ES-I3 (cell line): ENCODE measurements around the gene LHX4.

Source experiments
- H3K36me3 ChIP-seq: 2 replicates; pipeline ENCODE4 v1.6.1; 2013; ENCODE audit warnings: mild to moderate bottlenecking, low read length, control low read depth, moderate library complexity; ENCODE audit not compliant: insufficient read depth
- H3K4me1 ChIP-seq: 2 replicates; pipeline ENCODE4 v1.6.1; 2013; ENCODE audit warnings: mild to moderate bottlenecking, control low read depth, low read length; ENCODE audit not compliant: insufficient read depth
- H3K9ac ChIP-seq: 2 replicates; pipeline ENCODE4 v1.6.1; 2013; ENCODE audit warnings: low read depth, mild to moderate bottlenecking, low read length, moderate library complexity
- H3K9me3 ChIP-seq: 2 replicates; pipeline ENCODE4 v1.6.1; 2013; ENCODE audit warnings: mild to moderate bottlenecking, low read length, moderate library complexity; ENCODE audit not compliant: control insufficient read depth, insufficient read depth

The LHX4 gene

GRCh38 chr1:180238675-180239074, 8.6 kb downstream of the LHX4 start:
- H3K4me1 ChIP-seq: peaks cover 39% of the 10 kb centered on the region
- no peaks in the 10 kb centered on the region for H3K9me3 ChIP-seq
- no peaks in the 10 kb centered on the region for H3K36me3 ChIP-seq
- H3K9ac ChIP-seq: no peak overlapping the region

DNA sequence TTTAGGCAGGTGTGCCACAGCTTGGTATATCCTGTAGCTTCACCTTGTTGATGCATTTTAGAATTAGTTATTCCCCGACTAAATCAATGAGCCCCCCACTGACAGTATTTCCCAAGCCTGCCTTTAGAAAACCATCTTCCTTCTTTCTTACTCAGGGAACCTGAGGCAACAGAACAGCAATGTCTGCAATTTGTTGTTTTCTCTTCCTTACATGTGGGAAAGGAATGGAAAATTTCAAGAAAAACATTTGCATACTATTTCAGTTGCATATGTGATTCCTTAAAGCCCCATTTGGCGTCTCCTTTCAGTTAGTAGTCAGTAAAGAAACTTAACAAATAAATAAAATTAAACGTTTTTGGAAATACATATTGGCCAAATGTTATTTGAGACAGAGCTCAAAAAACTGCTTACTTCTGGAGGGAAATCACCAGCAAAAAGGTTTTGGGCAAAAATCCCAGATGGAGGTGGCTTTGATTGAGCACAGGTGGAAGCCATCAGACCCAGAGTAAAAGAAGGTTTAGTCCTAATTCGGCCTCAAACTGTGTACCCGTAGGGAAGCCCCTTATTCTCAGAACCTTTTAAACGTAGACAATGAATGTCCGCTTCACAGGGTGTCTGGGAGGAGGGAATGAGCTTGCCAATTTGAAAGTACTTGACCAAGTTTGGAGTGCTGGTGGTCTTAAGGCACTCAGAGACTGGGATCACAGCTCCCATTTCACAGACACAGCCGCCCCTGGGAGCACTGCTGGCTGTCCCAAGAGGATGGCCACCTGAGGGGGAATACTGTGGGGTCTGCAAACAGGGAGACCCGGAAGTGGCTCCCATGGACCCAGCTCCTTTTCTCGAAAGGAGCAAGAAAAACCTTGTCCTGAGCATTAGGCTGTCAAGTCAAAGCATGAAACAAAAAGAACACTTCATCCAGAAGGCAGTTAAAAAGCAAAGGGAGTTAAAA, 9.4 kb downstream of the LHX4 start:
- Histone ChIP-seq H3K4me1 (peaks cover 39% of the 10 kb centered on the region), H3K36me3 (no peaks in the 10 kb centered on the region), H3K9ac (no peak overlapping the region), H3K9me3 (no peaks in the 10 kb centered on the region)

DNA sequence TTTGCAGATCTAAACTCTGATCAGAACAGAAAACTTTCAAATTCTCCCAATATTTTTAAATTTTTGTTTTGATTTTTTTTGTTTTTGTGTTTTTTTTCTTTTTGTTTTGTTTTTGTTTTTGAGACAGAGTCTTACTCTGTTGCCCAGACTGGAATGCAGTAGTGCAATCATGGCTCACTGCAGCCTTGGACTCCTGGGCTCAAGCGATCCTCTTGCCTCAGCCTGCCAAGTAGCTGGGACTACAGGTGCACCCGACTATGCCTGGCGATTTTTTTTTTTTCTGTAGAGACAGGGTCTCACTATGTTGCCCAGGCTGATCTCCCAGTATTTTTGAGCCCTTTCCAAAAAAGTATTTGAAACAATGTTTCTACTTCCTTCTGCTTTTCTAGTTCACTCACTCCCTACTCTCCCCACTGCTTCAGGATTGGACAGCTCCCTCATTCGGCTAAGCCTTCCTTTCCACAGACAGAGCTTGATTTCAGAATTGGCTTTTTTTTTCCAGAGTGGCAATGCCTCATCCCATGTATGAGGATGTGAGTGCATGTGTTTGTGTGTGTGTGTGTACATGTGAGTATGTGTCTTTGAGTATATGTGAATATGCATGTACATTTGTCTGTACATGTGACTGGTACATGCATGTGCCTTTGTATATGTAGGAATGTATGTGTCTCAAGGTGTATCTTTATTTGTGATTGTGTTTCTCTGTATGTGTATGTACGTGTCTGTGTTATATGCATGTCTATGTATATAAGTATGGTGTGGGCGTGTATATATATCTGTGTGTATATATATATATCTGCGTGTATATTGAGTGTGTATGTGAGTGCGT, 11.9 kb downstream of the LHX4 start:
- no peaks in the 10 kb centered on the region for H3K36me3 ChIP-seq
- no peak overlapping the region for H3K9ac ChIP-seq
- H3K9me3 ChIP-seq: no peaks in the 10 kb centered on the region
- H3K4me1 ChIP-seq: peaks cover 35% of the 10 kb centered on the region

GRCh38 chr1:180243517-180244221, 13.6 kb downstream of the LHX4 start:
- Histone ChIP-seq H3K4me1 (peaks cover 30% of the 10 kb centered on the region), H3K9ac (no peak overlapping the region), H3K9me3 (no peaks in the 10 kb centered on the region), H3K36me3 (no peaks in the 10 kb centered on the region)

DNA sequence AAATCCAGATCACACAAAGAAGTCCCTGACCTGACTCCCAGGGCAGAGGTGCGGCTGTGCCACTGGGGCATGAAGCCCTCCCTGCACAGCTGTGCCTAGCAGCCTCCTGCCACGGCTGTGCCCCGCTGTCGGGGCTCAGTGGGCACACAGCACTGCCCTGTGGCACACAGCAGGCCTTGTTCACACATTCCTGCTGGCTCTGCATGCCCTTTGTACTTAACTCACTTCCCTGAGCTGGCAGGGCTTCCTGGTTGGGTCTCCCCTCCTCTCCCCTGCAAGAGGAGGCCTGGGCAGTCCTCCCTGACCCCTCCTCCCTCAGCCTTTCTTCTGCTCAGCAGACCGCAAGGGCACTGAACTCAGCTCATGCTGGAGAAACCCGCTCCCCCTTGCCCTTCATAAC, 14.8 kb downstream of the LHX4 start:
- no peak overlapping the region for H3K9ac ChIP-seq
- H3K9me3 ChIP-seq: no peaks in the 10 kb centered on the region
- peaks cover 24% of the 10 kb centered on the region for H3K4me1 ChIP-seq
- H3K36me3 ChIP-seq: no peaks in the 10 kb centered on the region

GRCh38 chr1:180246579-180246978, 16.5 kb downstream of the LHX4 start:
- Histone ChIP-seq H3K9me3 (no peaks in the 10 kb centered on the region), H3K9ac (no peak overlapping the region), H3K4me1 (peaks cover 20% of the 10 kb centered on the region), H3K36me3 (no peaks in the 10 kb centered on the region)

GRCh38 chr1:180247061-180247460, 17.0 kb downstream of the LHX4 start:
- Histone ChIP-seq H3K4me1 (peaks cover 19% of the 10 kb centered on the region), H3K9me3 (no peaks in the 10 kb centered on the region), H3K36me3 (no peaks in the 10 kb centered on the region), H3K9ac (no peak overlapping the region)

DNA sequence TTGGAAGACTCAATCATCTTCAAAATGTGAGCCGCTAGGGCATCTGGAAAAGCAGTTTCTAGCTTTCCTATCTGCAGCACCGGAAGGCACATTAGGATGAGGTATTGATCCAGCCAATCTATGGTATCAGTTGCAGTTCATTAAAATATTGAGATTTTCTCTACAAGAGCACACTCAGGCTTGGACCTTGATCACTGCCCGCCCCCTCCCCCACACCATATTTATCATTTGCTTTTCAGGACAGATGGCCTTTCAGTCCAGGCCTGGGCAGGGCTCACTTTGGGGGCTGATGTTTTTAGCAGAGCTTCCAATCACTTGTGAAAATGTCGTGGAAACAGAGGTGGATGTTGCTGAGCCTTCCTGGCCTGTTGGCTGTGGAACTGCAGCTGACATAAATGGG, 17.5 kb downstream of the LHX4 start:
- Histone ChIP-seq H3K9ac (no peak overlapping the region), H3K36me3 (no peaks in the 10 kb centered on the region), H3K4me1 (peaks cover 16% of the 10 kb centered on the region), H3K9me3 (no peaks in the 10 kb centered on the region)

DNA sequence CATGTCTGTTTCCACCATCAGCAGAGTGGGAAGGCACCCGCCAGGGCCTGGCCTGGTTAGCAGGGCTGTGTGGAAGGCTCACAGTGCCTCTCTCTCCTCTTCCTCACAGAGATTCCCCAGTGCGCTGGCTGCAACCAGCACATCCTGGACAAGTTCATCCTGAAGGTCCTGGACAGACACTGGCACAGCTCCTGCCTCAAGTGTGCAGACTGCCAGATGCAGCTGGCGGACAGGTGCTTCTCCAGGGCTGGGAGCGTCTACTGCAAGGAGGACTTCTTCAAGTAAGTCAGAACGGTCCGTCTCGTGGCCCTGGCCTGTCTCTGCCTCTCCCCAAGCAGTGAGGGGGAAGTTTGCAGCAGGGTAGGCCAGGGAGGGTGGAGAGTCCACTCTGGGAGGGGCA, 18.1 kb downstream of the LHX4 start:
- peaks cover 21% of the 10 kb centered on the region for H3K4me1 ChIP-seq

DNA sequence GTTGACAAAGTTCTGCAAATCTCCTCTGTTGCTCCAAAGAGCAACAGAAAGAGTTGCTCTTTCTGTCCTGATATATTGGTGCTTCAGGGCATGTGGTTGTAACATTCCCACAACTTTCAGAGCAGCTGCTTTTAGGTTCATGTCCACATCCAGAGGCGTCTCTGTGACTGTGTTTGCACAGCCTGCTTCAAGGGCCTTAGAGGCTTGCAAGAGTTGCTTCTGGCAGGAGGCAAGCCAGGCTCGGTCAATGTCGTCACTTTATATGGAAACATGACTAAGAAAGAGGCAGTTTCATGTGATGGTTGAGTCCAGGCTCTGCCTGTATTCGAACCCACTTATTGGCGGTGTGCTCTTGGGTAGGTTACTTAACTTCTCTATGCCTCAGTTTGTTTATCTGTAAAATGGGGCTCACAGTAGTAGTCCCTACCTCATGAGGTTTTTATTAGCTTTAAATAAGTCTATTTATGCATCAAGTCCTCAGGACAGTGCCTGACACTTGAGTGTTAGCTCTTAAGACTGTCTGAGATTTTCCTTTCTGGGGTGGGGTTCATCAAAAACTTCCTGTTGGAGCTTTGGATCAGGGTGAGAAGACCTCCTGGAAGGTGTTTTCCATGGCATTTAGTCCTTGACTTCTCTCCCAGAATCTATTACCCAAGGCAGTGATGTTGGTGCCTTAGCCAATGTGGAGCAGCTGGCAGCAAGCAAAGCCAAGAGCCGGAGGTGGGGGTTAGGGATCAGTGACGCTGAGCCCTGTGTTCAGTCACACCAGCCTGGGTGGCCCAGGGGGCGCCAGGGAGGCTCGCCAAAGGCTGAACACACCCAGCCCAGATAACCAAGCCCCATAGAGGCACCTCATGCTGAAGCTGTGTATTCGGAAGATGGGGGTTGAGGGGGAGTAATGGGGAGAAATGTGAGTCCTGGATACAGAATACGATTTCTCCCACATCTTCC, 18.9 kb downstream of the LHX4 start:
- H3K4me1 ChIP-seq: peaks cover 27% of the 10 kb centered on the region
- no peak overlapping the region for H3K9ac ChIP-seq
- no peaks in the 10 kb centered on the region for H3K9me3 ChIP-seq
- no peaks in the 10 kb centered on the region for H3K36me3 ChIP-seq

More for the DNA sequence above, 18.1 kb downstream of the LHX4 start:
- Histone ChIP-seq H3K36me3 (no peaks in the 10 kb centered on the region), H3K9me3 (no peaks in the 10 kb centered on the region), H3K9ac (no peak overlapping the region)

DNA sequence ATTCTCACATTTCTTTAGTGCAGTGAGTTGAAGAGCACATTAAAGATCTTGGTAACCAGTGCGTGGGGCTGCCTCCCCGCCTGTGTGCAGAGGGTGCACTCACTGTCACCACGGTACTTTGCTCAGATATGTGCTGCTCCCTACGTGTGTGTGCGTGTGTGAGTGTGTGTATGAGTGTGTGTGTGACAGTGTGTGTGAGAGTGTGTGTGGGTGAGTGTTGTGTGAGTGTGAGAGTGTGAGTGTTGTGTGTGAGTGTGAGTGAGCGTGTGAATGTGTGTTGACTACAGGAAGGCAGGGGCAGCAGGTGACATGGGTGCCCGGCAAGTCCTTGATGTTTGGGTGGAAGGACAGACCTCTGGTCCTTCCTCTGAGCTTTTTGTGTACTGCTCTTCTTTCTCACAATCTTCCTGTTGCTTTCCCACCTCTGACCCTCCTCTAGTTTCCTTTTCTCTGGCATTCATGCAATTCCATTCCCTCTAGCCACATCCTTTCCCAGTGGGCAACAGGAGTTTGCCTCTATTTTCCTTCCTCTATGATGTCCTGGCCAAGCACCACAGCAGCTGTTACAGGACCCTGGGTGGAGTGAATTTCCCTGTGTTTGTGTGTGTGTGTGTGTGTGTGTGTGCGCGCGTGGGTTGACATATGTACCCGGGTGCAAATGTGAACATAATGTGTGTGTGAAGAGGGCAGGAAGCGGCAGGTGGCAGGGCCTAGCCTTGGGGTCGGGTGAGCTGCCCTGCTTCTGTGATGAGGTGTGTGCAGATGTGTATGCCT, 19.8 kb downstream of the LHX4 start:
- no peaks in the 10 kb centered on the region for H3K36me3 ChIP-seq
- H3K9ac ChIP-seq: no peak overlapping the region
- no peaks in the 10 kb centered on the region for H3K9me3 ChIP-seq
- H3K4me1 ChIP-seq: peaks cover 31% of the 10 kb centered on the region

GRCh38 chr1:180250499-180250770, 20.4 kb downstream of the LHX4 start:
- H3K9ac ChIP-seq: no peak overlapping the region
- peaks cover 31% of the 10 kb centered on the region for H3K4me1 ChIP-seq
- H3K9me3 ChIP-seq: no peaks in the 10 kb centered on the region
- no peaks in the 10 kb centered on the region for H3K36me3 ChIP-seq

DNA sequence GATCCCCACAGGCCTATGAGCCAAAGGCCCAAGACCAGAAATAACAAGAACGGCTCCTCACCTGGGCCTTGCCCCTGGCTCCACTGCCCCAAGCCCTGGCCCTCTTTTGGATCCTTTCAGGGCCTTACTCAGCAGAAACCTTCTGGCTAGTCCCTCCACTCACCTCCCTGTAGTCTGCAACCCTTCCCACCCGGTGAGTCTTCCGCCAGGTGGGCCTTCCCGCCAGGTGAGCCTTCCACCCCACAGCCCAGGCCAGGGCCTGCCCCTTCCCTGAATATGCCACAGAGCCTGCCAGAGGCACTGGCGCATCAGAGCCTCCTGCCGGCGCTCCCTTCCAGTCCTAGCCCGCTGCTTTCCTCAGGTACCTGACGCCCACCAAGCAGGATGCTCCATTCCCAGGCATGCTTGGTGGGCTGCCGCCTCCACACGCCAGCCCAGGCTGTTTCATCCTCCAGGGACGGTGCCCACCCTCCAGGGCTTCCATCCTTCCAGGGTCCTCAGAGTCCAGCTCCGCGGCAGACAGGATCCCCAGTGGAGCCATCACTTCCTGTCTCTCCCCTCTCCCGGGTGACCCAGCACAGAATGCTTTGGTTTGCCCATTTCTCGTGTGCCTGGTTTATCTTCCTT, 20.9 kb downstream of the LHX4 start:
- Histone ChIP-seq H3K36me3 (no peaks in the 10 kb centered on the region), H3K9me3 (no peaks in the 10 kb centered on the region), H3K4me1 (peaks cover 31% of the 10 kb centered on the region), H3K9ac (no peak overlapping the region)
